H1 (cell line): ENCODE data around the gene TMCC1.

Experiments
- BRCA1 ChIP-seq: IDR thresholded peaks from 2 replicates; pipeline ENCODE4 v1.6.1; 2012; ENCODE audit warnings: low read depth, low read length, improper control_type of control experiment
- CREB1 ChIP-seq: IDR thresholded peaks from 2 replicates; pipeline ENCODE4 v1.6.1; 2012; ENCODE audit warnings: inconsistent platforms
- CTCF ChIP-seq, 3 experiments: IDR thresholded peaks; 1 replicate in 2 of 3; 2 replicates in 1 of 3; pipeline versions ENCODE4 v1.5.1 to v1.6.1; 2011; ENCODE audit warnings: low read length in 3 of 3, mild to moderate bottlenecking in 3 of 3, inconsistent platforms in 2 of 3, low read depth in 1 of 3, moderate library complexity in 1 of 3; ENCODE audit not compliant: insufficient read depth in 1 of 3; ENCODE audit errors: control extremely low read depth in 1 of 3
- EP300 ChIP-seq, 2 experiments: IDR thresholded peaks; 1 replicate in 1 of 2; 2 replicates in 1 of 2; pipeline ENCODE4 v1.6.1; 2011 to 2012; ENCODE audit warnings: low read depth in 2 of 2, low read length in 2 of 2, mild to moderate bottlenecking in 2 of 2, borderline replicate concordance in 1 of 2, inconsistent platforms in 1 of 2, moderate library complexity in 1 of 2
- EZH2 ChIP-seq: fragments of 200-600 bp; sonication (generic); IDR thresholded peaks from 2 replicates; pipeline ENCODE4 v1.7.1; 2012; ENCODE audit warnings: low read depth, mild to moderate bottlenecking, moderate library complexity, low read length, inconsistent platforms; ENCODE audit not compliant: severe bottlenecking
- GABPA ChIP-seq: IDR thresholded peaks from 2 replicates; pipeline ENCODE4 v1.6.1; 2011; ENCODE audit warnings: mild to moderate bottlenecking, low read length, moderate library complexity, borderline replicate concordance; ENCODE audit not compliant: insufficient read depth
- PHF8 ChIP-seq: fragments of 200-600 bp; sonication (generic); conservative IDR thresholded peaks from 2 replicates; pipeline ENCODE4 v1.7.1; 2012; ENCODE audit warnings: low read depth, mild to moderate bottlenecking, inconsistent platforms, low read length, moderate library complexity
- POLR2A ChIP-seq, 2 experiments: IDR thresholded peaks; 1 replicate in 1 of 2; 2 replicates in 1 of 2; pipeline ENCODE4 v1.6.1; 2011; ENCODE audit warnings: low read depth in 2 of 2, low read length in 2 of 2, mild to moderate bottlenecking in 2 of 2; ENCODE audit errors: control extremely low read depth in 1 of 2
- POLR2AphosphoS5 ChIP-seq: IDR thresholded peaks from 2 replicates; pipeline ENCODE4 v1.6.1; 2011; ENCODE audit warnings: low read depth, low read length
- SP2 ChIP-seq: IDR thresholded peaks from 2 replicates; pipeline ENCODE4 v1.6.1; 2012; ENCODE audit warnings: mild to moderate bottlenecking, low read length, inconsistent platforms
- ZNF274 ChIP-seq: IDR thresholded peaks from 2 replicates; pipeline ENCODE4 v1.7.0; 2012; ENCODE audit warnings: low read length, borderline replicate concordance; ENCODE audit errors: extremely low read depth
- TF ChIP-seq, protein P1 (sequence below): IDR thresholded peaks from 2 replicates; pipeline ENCODE4 v1.6.1; 2011; ENCODE audit warnings: low read length, improper control_type of control experiment

DNA sequence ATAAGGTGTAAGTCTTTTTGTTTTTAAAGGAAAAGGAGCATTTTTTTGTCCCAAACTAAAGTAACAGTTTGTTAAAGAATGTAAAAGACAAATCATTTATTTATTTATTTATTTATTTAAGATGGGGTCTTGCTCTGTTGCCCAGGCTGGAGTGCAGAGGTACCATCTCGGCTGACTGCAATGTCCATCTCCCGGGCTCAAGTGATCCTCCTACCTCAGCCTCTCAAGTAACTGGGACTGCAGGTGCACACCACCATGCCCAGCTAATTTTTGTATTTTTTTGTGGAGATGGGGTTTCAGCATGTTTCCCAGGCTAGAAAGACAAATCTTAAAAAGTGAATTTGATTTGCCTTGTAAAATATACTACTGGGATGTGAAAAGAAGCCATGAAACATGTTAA, 200.8 kb downstream of the TMCC1 start:
- TF ChIP-seq CTCF (IDR thresholded peaks at IDR 0.05; ENCODE audit: control extremely low read depth in 1 of 3, insufficient read depth in 1 of 3, low read depth in 1 of 3, low read length in 3 of 3), result no peak
- no peak for TF ChIP-seq EZH2
- no peak for TF ChIP-seq GABPA
- no peak for TF ChIP-seq EP300 (IDR thresholded peaks at IDR 0.05; ENCODE audit: borderline replicate concordance in 1 of 2, low read depth in 2 of 2, low read length in 2 of 2)
- no peak for TF ChIP-seq ZNF274
- TF ChIP-seq POLR2A (IDR thresholded peaks at IDR 0.05; ENCODE audit: control extremely low read depth in 1 of 2, low read depth in 2 of 2, low read length in 2 of 2), result no peak
- TF ChIP-seq CREB1, result no peak
- no peak for TF ChIP-seq SP2
- no peak for TF ChIP-seq BRCA1
- TF ChIP-seq PHF8, result no peak
- no peak for TF ChIP-seq POLR2AphosphoS5
- TF ChIP-seq, protein P1, sequence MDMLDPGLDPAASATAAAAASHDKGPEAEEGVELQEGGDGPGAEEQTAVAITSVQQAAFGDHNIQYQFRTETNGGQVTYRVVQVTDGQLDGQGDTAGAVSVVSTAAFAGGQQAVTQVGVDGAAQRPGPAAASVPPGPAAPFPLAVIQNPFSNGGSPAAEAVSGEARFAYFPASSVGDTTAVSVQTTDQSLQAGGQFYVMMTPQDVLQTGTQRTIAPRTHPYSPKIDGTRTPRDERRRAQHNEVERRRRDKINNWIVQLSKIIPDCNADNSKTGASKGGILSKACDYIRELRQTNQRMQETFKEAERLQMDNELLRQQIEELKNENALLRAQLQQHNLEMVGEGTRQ, result no peak
